NOMO-1 treated with dmso at 0.1 percent for 144 hours (cell line): Measurements from ENCODE around the gene NRXN2.

ENCODE experiments used
- DNase-seq: peaks from one replicate; lab custom pipeline; 2025; ENCODE audit not compliant: unreplicated experiment; lab: John Stamatoyannopoulos, UW

NRXN2 gene

GRCh38 chr11:64556721-64557250 lies 166.2 kb downstream of the NRXN2 start:
- no peak for DNase-seq
